ENCODE data around the gene LRRTM4. TPM values are rescaled to one million over a fixed set of nuclear protein-coding genes. Genes with fewer than 3 reads are reported as not detected.
"Not testable (repeated sequence)": the region's sequence is repeated elsewhere in the genome, so short reads cannot be mapped to it uniquely, and the experiment has no call there.

Gene LRRTM4
- total RNA-seq, 1 donor from 2014 or later = 1.8 TPM

DNA sequence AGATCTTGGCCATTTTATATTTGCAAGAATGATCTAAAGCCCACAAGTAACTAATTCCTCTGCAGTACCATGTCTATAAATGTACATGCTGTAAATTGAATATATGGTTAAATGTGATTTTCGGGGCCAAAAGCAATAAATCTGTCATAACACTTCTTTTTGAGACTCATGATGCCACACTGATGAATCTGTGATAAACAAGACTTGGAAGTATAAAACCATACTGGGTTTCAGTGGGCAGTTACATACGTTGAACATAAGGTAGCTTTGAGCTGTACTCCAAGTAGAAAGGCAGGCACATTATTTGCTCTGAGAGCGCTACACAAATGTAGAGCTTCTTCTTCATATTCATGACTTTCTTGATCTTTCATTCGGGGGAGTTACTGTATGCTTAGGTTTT lies 792.2 kb downstream of the LRRTM4 start:
- Mint-ChIP-seq H3K27me3 (ENCODE audit: unreplicated experiment) (peaks cover 1% of the 10 kb centered on the region), H3K36me3 (ENCODE audit: low read depth, unreplicated experiment) (no peaks in the 10 kb centered on the region), H3K9me3 (ENCODE audit: unreplicated experiment) (no peaks in the 10 kb centered on the region), H3K27ac (ENCODE audit: unreplicated experiment) (no peak overlapping the region), H3K4me1 (ENCODE audit: unreplicated experiment) (no peaks in the 10 kb centered on the region), H3K4me3 (ENCODE audit: unreplicated experiment) (no peak overlapping the region)
- DNase-seq (ENCODE audit: low spot score) = no peak
- no peak for TF ChIP-seq CTCF (IDR thresholded peaks at IDR 0.05; ENCODE audit: unreplicated experiment)

DNA sequence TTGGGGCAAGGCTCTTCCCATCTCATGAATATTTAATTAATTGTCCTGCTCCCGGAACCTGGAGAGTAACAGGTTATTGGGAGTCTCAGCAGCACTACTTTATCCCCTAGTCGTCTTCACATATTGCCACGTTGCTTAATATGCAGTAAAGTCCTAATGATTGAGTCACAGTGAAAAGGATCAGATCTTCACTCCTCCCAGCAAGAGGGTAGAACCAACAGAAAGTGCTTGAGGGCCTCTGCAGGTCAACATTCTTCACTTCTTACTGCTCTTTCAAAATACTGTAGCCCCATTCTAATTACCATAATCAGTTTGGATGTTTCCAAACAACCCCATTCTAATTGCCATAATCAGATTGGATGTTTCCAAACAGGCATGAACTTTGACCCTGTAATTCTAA lies 801.0 kb downstream of the LRRTM4 start:
- H3K4me3 Mint-ChIP-seq (ENCODE audit: unreplicated experiment) = no peak overlapping the region
- TF ChIP-seq CTCF (IDR thresholded peaks at IDR 0.05; ENCODE audit: unreplicated experiment) = no peak
- H3K27me3 Mint-ChIP-seq (ENCODE audit: unreplicated experiment) = peaks cover 1% of the 10 kb centered on the region
- no peaks in the 10 kb centered on the region for H3K4me1 Mint-ChIP-seq (ENCODE audit: unreplicated experiment)
- H3K9me3 Mint-ChIP-seq (ENCODE audit: unreplicated experiment) = no peaks in the 10 kb centered on the region
- no peak for DNase-seq (ENCODE audit: low spot score)
- no peak overlapping the region for H3K27ac Mint-ChIP-seq (ENCODE audit: unreplicated experiment)
- H3K36me3 Mint-ChIP-seq (ENCODE audit: low read depth, unreplicated experiment) = no peaks in the 10 kb centered on the region

DNA sequence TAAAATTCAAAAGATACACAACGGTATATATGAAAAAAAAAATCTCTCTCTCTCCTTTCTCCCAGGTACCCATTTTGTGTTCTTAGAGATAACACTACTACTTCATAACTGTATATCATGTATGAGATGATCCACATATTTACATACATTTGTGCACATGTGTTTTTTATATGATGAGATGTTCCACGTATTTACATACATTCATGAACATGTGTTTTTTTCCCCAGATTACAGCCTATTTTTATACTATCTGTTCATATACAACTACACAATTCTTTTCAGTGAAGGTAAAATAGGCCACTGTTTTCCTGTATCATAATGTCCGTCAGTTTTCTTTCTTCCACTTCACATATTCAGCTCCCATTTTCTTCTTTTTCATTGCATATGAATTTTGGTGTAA lies 808.9 kb downstream of the LRRTM4 start:
- no peaks in the 10 kb centered on the region for H3K4me1 Mint-ChIP-seq (ENCODE audit: unreplicated experiment)
- no peaks in the 10 kb centered on the region for H3K27me3 Mint-ChIP-seq (ENCODE audit: unreplicated experiment)

GRCh38 chr2:76711490-76711889 lies 810.7 kb downstream of the LRRTM4 start:
- Mint-ChIP-seq H3K4me3 (ENCODE audit: unreplicated experiment) (no peak overlapping the region), H3K36me3 (ENCODE audit: low read depth, unreplicated experiment) (no peaks in the 10 kb centered on the region), H3K27ac (ENCODE audit: unreplicated experiment) (no peak overlapping the region), H3K4me1 (ENCODE audit: unreplicated experiment) (no peaks in the 10 kb centered on the region), H3K9me3 (ENCODE audit: unreplicated experiment) (no peaks in the 10 kb centered on the region), H3K27me3 (ENCODE audit: unreplicated experiment) (no peaks in the 10 kb centered on the region)
- DNase-seq (ENCODE audit: low spot score) = no peak
- no peak for TF ChIP-seq CTCF (IDR thresholded peaks at IDR 0.05; ENCODE audit: unreplicated experiment)

More for the DNA sequence above, 808.9 kb downstream of the LRRTM4 start:
- Mint-ChIP-seq H3K9me3 (ENCODE audit: unreplicated experiment) (no peaks in the 10 kb centered on the region), H3K36me3 (ENCODE audit: low read depth, unreplicated experiment) (no peaks in the 10 kb centered on the region), H3K27ac (ENCODE audit: unreplicated experiment) (no peak overlapping the region), H3K4me3 (ENCODE audit: unreplicated experiment) (no peak overlapping the region)
- no peak for TF ChIP-seq CTCF (IDR thresholded peaks at IDR 0.05; ENCODE audit: unreplicated experiment)
- DNase-seq (ENCODE audit: low spot score) = no peak

DNA sequence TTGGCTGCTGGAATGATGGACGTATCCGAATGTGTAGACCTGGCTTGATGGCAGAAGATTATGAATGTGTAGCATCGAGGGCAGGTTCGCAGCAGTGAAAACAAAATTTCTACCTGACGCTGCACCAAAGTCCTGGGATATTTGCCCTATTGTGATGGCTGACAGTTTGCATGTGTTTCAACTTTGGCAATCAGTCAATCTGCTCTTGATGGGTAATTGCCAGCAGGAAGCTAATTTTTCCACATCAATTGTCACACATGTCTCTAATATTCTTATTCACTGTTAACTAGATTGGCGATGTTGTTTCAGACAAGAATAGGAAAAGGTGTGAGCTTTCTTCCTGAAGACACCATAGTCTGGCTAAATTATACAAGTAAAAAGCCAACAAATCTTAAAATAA lies 821.3 kb downstream of the LRRTM4 start:
- no peaks in the 10 kb centered on the region for H3K27me3 Mint-ChIP-seq (ENCODE audit: unreplicated experiment)
- H3K4me3 Mint-ChIP-seq (ENCODE audit: unreplicated experiment) = no peak overlapping the region
- H3K36me3 Mint-ChIP-seq (ENCODE audit: low read depth, unreplicated experiment) = no peaks in the 10 kb centered on the region
- no peak for DNase-seq (ENCODE audit: low spot score)
- H3K27ac Mint-ChIP-seq (ENCODE audit: unreplicated experiment) = no peak overlapping the region
- no peaks in the 10 kb centered on the region for H3K9me3 Mint-ChIP-seq (ENCODE audit: unreplicated experiment)
- TF ChIP-seq CTCF (IDR thresholded peaks at IDR 0.05; ENCODE audit: unreplicated experiment) = no peak
- H3K4me1 Mint-ChIP-seq (ENCODE audit: unreplicated experiment) = no peaks in the 10 kb centered on the region

DNA sequence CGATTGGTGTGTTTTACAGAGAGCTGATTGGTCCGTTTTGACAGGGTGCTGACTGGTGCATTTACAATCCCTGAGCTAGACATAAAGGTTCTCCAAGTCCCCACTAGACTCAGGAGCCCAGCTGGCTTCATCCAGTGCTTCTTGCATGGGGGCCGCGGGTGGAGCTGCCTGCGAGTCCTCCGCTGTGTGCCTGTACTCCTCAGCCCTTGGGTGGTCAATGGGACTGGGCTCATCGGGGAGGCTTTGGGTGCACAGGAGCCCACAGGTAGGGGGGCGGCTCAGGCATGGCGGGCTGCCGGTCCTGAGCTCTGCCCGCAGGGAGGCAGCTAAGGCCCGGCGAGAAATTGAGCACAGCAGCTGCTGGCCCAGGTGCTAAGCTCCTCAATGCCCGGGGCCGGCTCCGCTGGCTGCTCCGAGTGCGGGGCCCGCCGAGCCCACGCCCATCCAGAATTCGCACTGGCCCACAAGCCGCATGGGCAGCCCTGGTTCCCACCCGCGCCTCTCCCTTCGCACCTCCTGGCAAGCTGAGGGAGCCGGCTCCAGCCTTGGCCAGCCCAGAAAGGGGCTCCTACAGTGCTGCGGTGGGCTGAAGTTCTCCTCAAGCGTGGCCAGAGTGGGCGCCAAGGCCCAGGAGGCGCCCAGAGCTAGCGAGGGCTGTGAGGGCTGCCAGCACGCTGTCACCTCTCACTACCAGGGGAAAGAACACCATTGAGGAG lies 824.0 kb downstream of the LRRTM4 start:
- H3K4me1 Mint-ChIP-seq (ENCODE audit: unreplicated experiment); H3K4me3 Mint-ChIP-seq (ENCODE audit: unreplicated experiment); H3K9me3 Mint-ChIP-seq (ENCODE audit: unreplicated experiment); H3K27me3 Mint-ChIP-seq (ENCODE audit: unreplicated experiment); H3K36me3 Mint-ChIP-seq (ENCODE audit: low read depth, unreplicated experiment); DNase-seq (ENCODE audit: low spot score); H3K27ac Mint-ChIP-seq (ENCODE audit: unreplicated experiment): not testable (repeated sequence)
